Measurements from ENCODE around the gene TRPM3.

TRPM3 gene

GRCh38 chr9:70941191-70941590 lies 180.2 kb downstream of the TRPM3 start:
- DNase-seq, result no peak

DNA sequence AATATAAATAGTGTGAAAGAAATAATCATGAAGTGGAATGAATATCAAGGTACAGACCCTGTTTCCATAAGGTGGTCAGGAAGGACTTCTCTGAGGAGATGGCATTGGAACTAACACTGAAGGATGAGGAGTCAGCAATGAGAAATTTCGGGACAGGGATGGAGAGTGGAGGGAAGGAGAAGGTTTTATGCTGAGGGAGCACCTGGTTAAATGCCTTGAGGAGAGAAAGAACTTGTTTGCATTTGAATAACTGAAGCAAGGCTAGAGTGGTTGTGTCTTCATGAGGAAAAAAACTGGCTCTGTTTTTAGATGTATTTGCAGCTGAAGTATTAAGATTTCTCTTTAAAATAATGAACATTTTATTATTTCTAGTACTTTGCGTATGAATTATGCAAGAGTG lies 180.8 kb downstream of the TRPM3 start:
- DNase-seq, result no peak

GRCh38 chr9:70936536-70936935 lies 184.9 kb downstream of the TRPM3 start:
- no peak for DNase-seq

GRCh38 chr9:70935856-70936255 lies 185.6 kb downstream of the TRPM3 start:
- DNase-seq, result no peak

- no peak for DNase-seq
Observed at GRCh38 chr9:70934642-70935041, 186.8 kb downstream of the TRPM3 start.

- no peak for DNase-seq
Observed at GRCh38 chr9:70933321-70933720, 188.1 kb downstream of the TRPM3 start.

- DNase-seq, result no peak
Observed at GRCh38 chr9:70932097-70932496, 189.3 kb downstream of the TRPM3 start.

- DNase-seq, result no peak
Observed at GRCh38 chr9:70927530-70927929, 193.9 kb downstream of the TRPM3 start.

DNA sequence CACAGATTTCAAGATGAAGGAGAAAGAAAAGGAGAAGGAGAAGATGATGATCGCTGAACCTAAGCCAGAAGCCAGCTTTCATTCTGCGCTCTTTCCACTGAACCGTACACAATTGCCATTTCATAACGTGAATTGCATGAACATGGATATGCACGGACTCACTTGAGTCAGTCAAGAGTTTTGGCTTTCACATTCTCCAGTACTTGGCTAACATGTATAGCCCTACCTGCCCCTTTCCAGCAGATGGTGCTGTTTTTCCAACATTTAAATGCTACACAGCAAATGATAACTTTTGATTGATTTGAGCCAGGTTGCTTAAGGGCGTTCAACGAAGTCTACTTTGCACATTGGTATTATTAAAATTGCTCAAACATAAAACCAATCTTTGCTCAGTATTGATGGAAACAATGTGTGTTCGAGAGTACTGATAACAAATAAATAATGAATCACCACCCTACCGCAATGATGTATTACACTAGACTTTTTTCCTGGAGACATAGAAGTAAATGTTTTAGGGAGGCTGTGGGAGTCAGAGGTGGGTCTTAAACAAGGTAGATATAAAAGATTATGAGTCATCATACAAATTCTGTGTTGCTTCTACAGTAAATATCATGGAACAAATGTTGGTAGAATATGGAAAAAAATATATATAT lies 196.4 kb downstream of the TRPM3 start:
- DNase-seq, result peak; percentile 85

DNA sequence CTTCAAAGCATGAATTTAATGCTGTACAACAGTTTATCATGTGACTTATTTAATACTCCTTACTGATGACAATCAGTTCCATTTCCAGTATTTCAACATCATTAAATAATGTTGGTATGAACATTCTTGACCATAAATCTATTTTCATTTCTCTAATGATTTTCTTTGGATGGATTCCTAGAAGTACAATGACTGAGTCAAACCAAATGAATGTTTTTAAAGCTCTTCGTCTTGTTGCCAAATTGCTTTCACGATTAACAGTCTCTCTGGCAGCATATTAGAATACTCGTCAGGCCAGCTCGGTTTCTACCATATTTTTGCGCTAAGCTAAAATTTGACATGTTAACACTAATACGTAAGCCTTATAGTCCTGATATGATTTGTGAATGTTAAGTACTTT lies 197.0 kb downstream of the TRPM3 start:
- no peak for DNase-seq

DNA sequence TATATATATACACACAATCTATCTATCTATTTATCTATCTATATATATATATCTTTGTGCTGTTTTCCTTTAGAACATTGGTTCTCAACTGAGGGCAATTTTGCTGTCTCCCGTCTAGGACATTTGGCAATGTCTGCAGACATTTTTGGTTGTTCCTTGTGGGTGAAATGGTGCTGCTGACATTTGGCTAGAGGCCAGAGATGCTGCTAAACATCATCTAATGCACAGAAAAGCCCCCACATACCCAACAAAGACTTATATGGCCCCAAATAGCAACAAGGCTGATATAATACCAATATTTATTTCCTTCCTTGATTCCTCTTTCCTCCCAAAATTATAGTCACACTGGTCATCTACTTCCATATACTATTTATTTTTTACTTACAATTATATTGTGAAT lies 197.5 kb downstream of the TRPM3 start:
- DNase-seq, result no peak

GRCh38 chr9:70921136-70921535 lies 200.3 kb downstream of the TRPM3 start:
- DNase-seq, result no peak

DNA sequence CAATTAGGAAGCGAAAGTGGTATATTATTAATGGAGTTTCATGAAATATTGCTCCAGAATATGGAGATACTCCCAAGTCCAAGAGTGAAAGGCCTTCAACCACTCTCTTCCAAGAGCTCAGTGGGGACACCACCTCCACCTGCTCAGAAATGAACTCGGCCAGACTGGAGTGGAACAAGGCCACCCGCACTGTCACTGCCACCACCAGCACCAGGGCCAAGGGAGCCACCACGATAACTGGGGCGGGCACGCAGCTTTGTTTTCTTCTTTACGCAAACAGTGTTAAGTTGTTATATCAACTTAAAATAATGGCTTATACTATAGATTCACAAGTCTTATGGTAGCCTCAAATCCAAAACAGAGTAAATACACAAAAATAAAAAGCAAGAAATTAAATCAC lies 204.1 kb downstream of the TRPM3 start:
- DNase-seq, result no peak

- no peak for DNase-seq
Observed at GRCh38 chr9:70911791-70912190, 209.6 kb downstream of the TRPM3 start.

DNA sequence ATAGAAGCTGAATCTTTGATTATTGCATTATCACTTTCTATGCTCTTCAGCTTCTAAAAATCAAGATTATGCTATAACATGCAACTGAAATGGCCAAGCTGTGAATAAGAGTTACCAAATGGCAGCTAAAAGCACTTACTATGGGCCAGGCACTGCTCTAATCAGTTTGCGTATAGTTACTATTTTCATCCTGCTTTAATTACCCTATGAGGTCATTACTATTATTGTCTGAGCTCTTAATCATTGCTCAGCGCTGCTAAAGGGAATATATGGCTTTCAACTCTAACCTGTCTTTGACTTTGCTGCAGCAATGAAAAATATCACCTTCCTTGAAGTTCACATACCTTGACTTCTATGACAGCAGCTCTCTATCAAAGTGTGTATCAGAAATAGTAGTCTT lies 210.8 kb downstream of the TRPM3 start:
- no peak for DNase-seq

DNA sequence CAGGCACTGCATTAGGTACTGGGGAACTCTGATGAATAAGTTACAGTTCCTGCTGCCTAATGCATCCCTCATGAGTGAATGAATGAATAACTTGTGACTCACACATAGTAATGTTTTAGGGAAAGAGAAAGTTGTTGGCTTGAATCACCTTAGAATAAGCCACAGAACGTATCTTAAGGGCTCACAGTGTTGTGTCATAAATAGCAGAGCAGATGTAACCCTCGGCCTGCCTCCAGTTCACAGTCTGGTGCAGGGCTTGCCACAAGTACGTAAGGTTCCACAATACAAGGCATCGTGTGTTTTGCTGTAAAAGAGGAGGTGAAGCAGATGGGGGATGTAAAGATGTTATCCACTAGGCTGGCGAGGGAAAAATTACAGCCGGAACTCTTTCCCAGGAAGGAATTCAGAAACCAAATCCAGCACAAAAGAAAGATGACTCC lies 218.7 kb downstream of the TRPM3 start:
- no peak for DNase-seq

- no peak for DNase-seq
Observed at GRCh38 chr9:70902171-70902570, 219.2 kb downstream of the TRPM3 start.

DNA sequence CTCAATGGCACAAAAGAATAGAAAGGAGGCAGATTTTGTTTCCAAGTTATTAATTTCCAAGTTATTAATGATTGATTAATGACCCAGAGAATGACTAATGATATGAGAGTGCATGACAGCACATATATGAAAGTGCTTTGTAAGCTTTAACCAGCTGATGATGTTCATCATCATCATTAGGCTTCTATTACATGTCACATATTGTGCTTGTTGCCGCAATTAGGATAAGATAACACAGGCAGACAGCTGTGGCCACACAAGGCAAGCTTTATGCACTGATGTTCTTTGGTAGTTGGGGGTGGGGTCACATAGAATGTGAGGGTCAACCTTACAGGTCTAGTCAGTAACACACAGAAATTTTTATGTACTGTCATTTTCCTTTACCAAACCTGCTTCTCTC lies 219.7 kb downstream of the TRPM3 start:
- DNase-seq, result peak; percentile 25

- no peak for DNase-seq
Observed at GRCh38 chr9:70901013-70901412, 220.4 kb downstream of the TRPM3 start.

- peak; percentile 67 for DNase-seq
Observed at GRCh38 chr9:70893580-70894122, 227.8 kb downstream of the TRPM3 start.

DNA sequence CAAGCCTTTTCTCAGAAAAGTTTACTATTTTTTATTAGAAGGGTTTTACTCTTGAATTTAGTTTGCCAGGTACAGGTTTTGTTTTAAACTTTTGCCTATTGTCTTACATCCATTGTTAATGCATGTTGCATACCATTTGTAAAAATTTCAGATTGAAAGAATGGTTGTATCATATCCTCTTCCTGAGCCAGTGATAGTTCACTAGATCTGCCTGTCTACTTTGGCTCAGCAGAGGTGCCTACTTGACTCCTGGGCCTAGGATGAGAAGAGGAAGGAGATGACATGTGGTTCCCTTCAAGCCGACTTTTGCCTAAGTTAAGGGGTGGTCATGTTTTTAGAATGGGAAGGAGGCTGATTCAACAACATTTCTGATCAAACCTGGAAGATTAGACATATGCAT lies 232.9 kb downstream of the TRPM3 start:
- no peak for DNase-seq

DNA sequence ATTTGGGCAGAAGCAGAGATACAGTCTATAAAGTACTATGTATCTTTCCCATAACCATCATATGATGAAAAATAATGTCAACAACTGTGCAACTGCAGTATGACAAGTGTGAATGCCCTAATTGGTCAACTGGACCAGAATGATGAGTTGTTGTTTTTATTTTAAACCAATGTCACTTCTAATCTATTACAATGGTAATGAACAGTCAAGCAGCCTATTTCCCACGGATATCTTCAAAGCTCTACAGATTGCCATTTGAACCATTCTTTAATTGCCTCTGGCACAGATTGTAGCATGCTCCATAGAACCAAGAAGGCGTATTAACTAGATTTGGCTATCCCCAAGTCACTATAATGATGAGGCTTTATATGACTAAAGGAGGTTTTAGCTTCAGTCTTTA lies 233.6 kb downstream of the TRPM3 start:
- DNase-seq, result no peak

DNA sequence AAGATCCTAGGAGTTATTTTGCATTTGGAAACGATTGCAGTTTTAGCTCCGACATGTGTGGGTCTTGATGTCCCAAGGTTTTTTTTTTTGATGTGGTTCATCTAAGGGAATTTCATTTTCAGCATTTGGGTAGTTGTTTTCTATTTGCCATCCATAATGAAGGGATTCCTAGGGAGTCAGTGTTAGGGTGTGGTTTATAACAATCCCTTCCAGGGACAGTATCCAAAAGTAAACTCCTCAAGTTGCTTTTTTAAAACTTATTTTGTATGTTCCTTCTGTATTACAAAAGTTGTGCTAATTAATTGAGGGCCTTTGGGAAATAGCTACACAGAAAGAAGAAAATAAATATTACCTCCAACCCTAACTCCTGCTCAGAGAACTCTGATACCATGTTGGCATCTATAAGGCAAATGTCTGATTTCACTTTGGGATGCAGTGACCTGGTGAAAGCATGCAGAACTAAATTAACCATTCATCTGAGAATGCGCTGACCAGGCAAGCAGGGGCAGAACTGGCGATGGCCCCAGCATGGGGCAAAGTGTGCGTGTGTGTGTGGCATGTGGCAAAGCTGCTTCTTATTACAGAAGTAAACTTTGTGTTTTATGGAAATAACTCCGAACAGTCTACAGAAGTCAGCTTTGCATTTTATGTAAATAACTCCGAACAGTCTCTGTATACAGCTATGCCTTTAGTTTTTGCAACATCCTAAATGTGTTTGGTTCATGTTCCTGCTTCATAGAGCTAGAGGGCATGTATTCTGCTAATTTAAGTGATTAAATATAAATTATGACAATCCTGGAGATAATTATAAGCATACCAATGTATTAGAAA lies 237.2 kb downstream of the TRPM3 start:
- DNase-seq, result no peak

GRCh38 chr9:70883056-70883455 lies 238.4 kb downstream of the TRPM3 start:
- DNase-seq, result no peak
